ENCODE data around the gene SLC2A3.
"Not testable (repeated sequence)": the region's sequence is repeated elsewhere in the genome, so short reads cannot be mapped to it uniquely, and the experiment has no call there.

DNA sequence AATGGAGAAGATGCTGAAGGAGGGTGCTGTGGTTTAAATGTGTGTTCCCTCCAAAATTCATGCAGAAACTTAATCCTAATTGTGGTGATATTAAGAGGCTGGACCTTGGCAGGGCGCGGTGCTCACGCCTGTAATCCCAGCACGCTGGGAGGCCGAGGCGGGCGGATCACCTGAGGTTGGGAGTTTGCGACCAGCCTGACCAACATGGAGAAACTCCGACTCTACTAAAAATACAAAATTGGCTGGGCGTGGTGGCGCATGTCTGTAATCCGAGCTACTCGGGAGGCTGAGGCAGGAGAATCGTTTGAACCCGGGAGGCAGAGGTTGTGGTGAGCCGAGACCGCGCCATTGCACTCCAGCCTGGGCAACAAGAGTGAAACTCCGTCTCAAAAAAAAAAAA is 18.9 kb upstream of the SLC2A3 start:
- TF ChIP-seq CTCF, POLR2A (IDR thresholded peaks at IDR 0.05): not testable (repeated sequence)

Data from gastroesophageal sphincter (tissue), 3 donors.